ENCODE data around the gene GALNTL6.

DNA sequence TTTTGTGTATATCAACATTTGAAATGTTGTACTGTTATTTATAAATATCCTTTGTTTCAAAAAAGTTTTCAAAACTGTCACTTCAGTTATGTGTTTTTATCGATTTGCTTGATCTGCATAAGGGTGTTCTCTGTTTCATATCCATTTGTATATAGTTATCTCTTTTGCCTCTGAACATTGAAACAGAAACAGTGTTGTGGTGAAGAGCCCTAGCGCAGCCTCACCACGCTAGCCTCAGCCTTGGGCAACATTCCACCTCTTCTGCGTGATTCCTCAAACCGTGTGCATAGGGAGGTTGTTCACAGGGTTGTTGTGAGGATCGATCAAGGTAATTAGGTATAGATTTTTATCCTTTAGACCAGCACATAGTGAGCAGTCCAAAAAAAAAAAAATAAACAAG is 1068.4 kb downstream of the GALNTL6 start:
- TF ChIP-seq EZH2 (IDR thresholded peaks at IDR 0.05; ENCODE audit: insufficient read depth, poor library complexity, severe bottlenecking) (no peak), EZH2phosphoT487 (IDR thresholded peaks at IDR 0.05; ENCODE audit: insufficient read depth, low read depth) (no peak)
